DMS153 (cell line): Measurements from ENCODE around the gene POLDIP2.

Source experiments
- DNase-seq: peaks from one replicate; lab custom pipeline; 2025; lab: John Stamatoyannopoulos, UW

Gene POLDIP2

GRCh38 chr17:28317099-28317965 lies 40.0 kb downstream of the POLDIP2 start:
- no peak for DNase-seq

GRCh38 chr17:28315846-28316705 lies 41.3 kb downstream of the POLDIP2 start:
- no peak for DNase-seq

- DNase-seq = no peak
These were observed 43.5 kb downstream of the POLDIP2 start for GRCh38 chr17:28313841-28314240.

- no peak for DNase-seq
These were observed 50.3 kb downstream of the POLDIP2 start for GRCh38 chr17:28306954-28307401.

GRCh38 chr17:28298449-28298848 lies 58.9 kb downstream of the POLDIP2 start:
- DNase-seq = no peak
